Thyroid gland (tissue), 4 donors: Measurements from ENCODE around the gene GID8.

Experiments
- CTCF ChIP-seq, 6 experiments: fragments of 200-600 bp in 3 of 6; fragments of 450-650 bp in 3 of 6; sonication (generic) in 3 of 6; IDR thresholded peaks; one replicate each; pipeline ENCODE4 v1.5.1; 2016 to 2019; ENCODE audit warnings: antibody characterized with exemption in 6 of 6, mild to moderate bottlenecking in 2 of 6, inconsistent platforms in 1 of 6, moderate library complexity in 1 of 6
- POLR2A ChIP-seq, 2 donors: fragments of 450-650 bp; IDR thresholded peaks; one replicate each; pipeline ENCODE4 v1.6.1; 2017; ENCODE audit warnings: antibody characterized with exemption in 2 of 2, mild to moderate bottlenecking in 2 of 2, moderate library complexity in 1 of 2

- no peak for TF ChIP-seq CTCF (IDR thresholded peaks at IDR 0.05)
- TF ChIP-seq POLR2A (IDR thresholded peaks at IDR 0.05) = no peak
Measured at GRCh38 chr20:62910777-62911497, 27.0 kb upstream of the GID8 start.
